LHCN-M2 (cell line): Measurements from ENCODE around the gene METTL13. TPM values are rescaled to one million over a fixed set of nuclear protein-coding genes. Genes with fewer than 3 reads are reported as not detected.
A peak's percentile ranks its signal among the peaks of the same experiment; 100 is the strongest.

Source experiments
- DNase-seq: peaks from one replicate; pipeline ENCODE4 v3.0.0-alpha.2; 2012; ENCODE audit warnings: low read depth
- total RNA-seq: library from RNA; depleted of rRNA; stranded (reverse); fragments of >200 nt; gene quantifications from 2 replicates; pipeline ENCODE4 v1.2.3, GENCODE V29; 2014

METTL13 gene
- total RNA-seq, 1 experiment from 2014 or later, result 35.9 TPM

DNA sequence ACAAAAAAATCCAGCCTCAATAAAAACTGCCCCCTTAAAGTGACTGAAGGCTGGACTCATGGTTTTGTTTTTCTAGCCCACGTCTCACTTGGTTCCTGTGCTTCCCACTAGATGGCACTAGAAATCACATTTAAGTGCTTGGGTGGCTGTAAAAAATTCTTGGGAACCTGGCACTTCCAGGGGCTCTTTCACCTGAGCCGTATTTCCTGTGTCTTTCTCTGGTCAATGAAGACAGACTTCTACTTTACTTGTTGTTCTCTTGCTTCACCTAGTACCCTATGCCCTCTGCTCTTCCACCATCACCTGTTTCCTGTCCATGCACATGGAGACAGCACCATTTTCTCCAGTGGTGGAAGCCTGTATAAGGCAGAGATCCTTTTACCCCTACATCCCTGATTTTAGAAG lies 20.0 kb downstream of the METTL13 start:
- DNase-seq, result peak; percentile 40

DNA sequence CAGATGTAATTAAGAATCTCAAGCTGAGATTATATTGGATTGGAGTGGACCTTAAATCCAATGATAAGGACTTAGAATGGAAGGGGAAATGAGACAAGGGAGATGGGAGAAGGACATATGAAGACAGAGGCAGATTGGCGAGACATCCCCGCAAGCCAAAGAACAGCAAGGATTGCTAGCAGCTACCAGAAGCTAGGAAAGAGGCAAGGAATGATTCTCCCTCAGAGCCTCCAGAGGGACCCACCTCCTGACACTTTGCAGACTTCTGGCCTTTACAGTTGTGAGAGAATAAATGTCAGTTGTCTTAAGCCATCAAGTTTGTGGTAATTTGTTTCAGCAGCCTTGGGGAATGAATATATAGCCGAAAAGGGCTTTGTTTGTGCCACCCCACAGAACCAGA lies 20.7 kb downstream of the METTL13 start:
- no peak for DNase-seq

DNA sequence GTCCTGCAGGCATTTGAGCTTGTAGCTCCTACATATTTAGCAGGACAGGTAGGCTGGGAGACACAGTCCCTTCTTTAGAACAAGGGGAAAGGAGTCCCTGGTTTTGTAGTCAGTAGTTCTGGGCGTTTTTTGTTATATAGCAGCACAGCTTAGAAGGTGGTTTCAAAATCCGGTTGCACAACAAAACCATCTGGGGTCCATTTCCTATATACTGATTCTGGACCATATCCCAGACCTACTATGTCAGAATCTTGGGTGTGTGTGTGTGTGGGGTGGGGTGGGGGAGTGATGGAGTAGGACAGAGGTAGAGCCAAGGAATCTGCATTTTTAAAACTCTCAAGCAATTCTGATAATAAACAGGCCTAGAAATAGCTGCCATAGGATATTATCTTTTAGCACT lies 21.6 kb downstream of the METTL13 start:
- DNase-seq, result no peak

DNA sequence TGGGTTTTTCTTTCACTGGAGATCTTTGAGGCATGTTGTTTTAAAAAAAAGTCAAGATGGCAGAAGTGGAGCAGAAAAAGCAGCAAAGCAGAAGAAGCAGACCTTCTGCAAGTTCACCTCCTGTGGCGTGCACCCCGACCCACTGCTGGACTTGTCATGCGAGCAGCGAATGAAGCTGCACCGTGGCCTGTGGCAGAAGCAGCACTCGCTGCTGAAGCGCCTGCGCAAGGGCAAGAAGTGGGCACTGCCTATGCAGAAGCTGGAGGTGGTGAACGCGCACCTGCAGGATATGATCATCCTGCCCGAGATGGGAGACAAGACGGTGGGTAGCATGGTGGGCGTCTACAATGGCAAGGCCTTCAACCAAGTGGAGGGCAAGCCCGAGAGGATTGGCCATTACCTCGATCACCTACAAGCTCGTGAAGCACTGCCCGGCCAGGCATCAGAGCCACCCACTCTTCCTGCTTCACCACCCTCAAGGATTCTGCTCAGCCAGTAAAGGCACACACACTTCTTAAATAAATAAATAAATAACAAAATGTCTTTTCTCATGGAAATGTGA lies 22.1 kb downstream of the METTL13 start:
- no peak for DNase-seq

DNA sequence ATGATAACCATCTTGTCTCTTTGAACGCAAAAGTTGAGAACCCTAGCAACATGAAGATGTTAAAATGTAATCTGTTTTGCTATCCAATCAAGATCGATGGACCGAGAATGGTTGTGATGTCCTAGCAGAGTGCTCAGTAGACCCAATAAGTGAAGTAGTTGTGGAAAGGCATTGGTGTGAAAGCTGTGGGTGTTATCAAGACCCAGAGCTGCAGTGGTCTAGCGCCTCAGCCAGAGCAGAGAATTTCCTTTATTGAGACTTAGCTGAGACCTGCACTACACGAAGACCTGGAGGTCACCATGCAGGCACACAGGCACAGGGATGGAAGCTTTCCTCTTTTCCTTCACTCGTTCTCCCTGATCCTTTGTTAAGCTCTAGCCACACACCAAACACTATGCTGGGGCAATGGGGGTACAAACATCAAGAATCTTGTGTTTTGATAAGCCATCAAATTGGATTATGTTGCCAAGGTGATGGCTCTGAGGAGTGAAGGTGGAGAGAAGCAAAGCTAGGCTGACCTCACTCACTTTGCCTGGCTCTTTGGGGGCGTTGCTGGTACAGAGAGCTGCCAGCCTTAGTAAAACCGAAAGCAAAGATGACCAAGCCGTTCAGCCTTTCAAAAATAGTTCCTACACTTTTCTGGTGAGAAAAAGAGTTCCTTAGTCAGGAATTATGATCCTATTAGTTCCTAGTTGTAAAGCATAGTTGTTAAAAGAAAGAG lies 24.1 kb downstream of the METTL13 start:
- DNase-seq, result no peak

DNA sequence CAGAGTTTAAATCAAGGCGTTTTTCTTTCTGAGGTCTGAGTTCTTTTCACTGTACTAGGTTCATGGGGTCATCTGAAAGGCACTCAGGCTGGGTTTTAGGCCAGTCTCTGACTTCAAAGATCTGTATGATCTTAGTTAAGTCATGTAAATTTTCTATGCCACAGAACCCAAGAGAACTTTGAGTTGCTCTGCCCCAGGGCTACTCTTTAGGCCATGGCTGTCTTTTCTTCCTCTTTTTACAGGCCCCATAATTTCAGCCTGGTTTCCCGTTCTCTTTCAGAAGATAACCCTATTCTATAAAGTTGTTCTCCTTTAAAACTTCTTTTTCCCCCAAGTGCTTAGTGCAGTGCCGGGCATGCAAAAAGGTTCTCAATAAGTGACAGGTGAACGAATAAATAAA lies 26.1 kb downstream of the METTL13 start:
- no peak for DNase-seq

DNA sequence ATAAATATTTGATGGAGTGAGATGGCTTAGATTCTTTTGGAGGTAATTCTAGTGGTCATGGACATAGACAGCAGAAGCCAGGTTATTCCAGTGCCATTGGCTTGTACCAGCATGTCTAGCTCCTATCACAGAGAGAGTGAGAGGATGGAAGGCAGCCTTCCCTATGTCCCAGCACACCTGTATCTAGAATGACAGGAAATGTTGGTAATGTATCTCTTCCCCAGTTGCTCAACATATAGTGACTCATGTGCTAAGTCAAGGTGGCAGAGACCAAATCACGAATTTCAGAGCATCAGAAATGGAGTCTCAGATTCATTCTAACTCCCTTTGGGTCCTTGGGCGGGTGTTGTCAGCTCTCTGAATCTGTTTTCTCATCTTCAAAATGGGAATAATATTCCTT lies 28.4 kb downstream of the METTL13 start:
- no peak for DNase-seq

DNA sequence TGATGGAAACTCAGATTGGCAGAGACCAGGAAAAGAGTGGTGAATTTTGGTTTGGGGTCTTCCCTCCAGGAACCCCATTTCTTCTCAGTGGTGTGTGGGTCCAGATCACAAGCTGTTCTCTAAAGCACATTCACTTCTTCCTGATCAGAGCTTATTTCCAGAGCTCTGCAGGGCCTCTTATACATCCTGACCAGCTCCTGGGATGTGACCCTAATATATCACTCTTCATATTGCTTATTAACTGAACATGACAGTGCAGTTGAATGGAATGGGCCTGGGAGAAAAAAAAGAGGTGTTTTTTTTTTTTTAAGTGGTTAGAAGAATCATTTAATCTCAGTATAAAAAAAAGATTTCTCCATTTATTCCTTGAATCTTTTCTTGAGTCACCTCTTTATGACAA lies 30.2 kb downstream of the METTL13 start:
- DNase-seq, result no peak

DNA sequence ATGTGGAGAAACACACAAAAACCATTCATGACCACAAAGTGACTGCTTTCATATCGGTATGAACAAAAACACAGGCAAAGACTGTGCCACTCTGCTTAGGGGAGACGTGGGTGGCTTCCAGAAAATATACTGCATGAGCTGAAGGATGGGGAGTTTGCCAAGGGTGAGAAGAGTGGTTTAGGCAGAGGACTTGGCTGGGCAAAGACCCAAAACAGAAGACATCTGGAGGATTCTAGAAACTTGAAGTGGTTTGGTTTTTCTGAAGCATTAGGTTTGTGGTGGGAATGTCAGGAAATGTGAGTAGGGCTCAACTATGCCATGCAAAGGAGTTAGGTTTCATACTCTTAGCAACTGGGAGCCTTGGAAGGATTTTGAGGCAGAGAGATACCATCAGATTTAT lies 33.2 kb downstream of the METTL13 start:
- peak; percentile 87 for DNase-seq

DNA sequence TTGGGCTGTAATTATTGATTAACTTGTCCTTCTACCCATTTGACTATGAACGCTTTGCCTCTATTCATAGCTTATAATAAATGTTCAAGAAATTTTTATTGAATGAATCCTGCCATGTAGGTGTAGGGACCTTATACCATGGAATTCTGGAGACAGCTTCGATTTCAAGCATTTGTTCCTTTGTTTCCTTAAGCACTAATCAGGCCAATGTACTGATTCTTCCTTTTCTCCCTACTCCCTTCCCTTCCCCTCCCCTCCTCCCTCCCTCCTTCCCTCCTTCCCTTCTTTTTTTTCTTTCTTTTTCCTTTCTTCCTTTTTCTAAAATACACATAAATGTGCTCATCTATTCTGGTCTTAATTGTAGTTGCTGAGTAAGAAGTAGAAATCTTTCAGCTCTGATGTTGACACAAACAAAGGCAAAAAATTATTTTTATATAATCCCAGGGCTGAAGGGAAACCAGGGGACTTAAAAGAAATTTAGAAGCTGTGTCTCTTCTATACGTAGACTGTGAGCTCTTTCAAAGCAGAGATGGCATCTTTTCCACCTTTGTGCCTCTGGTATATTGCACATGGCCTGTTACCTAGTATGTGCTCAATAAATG lies 34.9 kb downstream of the METTL13 start:
- no peak for DNase-seq

DNA sequence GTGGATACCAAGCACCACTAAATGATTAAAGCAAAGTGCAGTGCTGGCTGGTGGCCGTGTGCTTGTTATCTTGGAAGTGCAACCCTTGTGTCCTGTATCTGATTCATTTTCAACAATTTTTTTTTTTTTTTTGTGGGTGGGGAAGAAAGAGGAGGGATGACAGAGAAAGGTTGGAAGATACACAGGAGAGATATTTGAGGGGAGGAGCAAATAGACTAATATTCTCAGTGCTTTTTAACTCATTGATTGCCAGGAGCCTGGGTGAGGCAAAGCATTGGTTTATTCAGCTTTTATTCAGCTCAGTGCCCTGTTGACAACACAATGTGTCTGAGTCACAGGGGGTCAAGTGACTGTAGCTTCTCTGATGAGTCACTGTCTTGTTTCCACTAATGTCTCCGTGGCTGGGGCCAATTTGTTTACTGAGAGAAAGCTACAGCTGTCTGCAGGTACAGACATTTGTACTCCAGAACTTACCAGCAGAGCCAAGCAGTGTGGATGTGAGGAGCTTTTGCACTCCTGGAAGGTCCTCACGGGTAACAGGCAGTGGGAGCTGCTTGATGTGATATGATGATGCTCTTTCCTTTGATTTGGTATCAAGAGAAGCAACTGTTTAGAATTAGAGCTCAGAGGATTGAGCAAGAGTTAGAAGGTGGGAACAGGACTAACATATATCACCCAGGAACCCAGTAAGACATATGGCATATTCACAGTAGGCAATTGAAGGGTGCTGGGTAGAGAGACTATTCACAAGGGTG lies 36.2 kb downstream of the METTL13 start:
- DNase-seq, result peak; percentile 93

DNA sequence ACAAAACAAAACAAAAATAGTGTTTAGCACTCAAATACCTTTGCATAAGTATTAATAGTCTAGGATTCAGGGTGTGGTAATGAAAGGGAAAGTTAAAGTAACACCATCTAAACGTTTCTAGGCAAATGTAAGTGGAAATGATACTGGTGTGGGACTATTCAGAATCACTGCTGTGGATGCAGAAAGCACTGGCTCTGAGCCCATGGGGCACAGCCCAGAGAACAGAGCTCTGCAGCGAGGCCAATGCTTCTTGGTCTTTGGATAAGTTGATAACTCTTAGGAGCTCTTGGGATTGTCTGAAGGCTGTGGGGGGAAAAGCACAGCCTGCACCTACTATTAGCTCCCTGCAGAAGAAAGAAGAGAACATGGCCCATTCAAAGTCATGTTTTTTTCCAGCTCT lies 38.5 kb downstream of the METTL13 start:
- no peak for DNase-seq

DNA sequence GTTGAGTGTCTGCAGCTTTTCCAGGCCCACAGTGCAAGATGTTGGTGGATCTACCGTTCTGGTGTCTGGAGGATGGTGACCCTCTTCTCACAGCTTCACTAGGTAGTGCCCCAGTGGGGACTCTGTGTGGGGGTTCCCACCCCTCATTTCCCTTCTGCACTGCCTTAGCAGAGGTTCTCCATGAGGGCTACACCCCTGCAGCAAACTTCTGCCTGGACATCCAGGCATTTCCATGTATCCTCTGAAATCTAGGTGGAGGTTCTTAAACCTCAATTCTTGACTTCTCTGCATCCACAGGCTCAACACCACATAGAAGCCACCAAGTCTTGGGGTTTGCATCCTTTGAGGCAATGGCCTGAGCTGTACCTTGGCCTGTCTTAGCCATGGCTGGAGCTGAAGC lies 45.5 kb downstream of the METTL13 start:
- no peak for DNase-seq

DNA sequence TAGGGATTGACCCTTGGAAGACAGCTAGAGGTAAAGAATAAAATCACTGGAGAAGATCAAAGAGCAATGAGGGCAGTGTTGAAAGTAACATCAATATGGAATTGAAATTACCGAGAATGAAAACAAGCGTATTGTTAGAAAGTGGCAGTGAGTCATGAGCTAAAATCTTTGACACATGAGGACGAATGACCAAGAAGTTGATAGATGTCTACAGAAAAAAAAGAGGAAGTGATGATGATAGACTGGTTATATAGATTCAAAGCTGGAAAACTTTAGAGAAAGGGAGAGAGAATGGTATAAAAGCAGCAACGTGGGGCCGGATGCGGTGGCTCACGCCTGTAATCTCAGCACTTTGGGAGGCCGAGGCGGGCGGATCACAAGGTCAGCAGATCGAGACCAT lies 47.3 kb downstream of the METTL13 start:
- no peak for DNase-seq

DNA sequence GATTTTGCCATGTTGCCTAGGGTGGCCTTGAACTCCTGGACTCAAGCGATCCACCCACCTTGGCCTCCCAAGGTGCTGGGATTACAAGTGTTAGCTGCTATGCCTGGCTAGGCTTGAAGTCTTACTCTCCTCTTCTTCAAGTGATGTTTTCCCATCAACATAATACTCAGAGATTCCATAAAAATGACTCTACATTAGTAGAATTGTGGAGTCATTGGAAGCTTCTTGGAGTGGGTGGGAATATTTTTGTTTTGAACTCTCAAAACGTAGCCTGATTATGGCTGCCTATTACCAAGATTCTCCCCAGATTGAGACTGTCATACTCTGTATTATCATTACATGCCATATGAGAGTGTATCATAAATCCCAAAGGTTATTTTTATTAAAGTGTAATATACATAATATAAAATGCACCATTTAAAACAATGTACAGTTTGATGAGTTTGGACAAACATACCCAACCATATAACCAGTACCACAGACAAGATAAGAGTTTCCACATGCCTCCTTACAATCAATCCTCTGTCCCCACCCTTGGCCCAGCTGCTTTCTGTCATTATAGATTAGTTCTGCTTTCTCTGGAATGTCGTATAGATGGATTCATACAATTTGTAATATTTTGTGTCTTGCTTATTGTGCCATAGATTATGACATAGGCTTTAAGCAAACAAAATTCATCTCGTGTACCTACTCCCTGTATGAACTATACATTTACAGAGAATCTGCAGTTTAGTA lies 51.8 kb downstream of the METTL13 start:
- no peak for DNase-seq

DNA sequence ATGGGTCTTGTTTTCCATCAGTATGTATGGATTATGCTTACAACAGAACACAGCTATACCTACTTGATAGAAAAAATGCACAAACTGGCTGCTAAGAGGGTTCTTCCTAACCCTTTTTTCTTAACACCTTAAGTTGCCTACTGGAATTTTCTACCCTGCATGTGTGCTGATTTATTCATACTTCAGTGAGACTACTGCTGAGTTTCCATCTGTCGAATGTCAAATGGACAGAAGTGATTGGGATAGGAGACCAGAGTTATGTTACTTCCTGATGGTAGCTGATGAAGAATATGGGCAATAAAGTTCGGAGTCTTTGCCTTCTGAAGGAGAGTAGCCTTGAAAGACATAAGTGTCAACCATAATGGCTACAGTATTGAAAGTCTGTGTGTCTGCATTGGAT lies 53.4 kb downstream of the METTL13 start:
- no peak for DNase-seq

DNA sequence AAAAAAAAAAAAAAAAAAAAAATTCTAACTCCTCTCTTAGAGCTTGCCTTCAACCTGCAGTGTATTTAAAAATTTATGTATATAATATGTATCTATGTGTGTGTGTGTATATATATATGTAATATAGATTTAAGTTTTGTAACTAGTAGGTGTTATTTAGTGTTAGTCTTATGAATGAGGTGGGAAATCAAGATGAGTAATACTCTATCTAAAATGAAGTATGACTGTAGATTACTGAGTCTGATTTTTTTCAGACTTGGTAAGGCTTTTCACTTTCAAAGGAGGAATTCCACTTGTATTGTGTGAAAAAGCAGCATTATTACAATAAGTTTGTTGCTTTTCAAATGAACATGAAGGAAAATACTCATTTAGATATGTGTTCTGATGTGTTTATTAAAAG lies 54.4 kb downstream of the METTL13 start:
- no peak for DNase-seq

DNA sequence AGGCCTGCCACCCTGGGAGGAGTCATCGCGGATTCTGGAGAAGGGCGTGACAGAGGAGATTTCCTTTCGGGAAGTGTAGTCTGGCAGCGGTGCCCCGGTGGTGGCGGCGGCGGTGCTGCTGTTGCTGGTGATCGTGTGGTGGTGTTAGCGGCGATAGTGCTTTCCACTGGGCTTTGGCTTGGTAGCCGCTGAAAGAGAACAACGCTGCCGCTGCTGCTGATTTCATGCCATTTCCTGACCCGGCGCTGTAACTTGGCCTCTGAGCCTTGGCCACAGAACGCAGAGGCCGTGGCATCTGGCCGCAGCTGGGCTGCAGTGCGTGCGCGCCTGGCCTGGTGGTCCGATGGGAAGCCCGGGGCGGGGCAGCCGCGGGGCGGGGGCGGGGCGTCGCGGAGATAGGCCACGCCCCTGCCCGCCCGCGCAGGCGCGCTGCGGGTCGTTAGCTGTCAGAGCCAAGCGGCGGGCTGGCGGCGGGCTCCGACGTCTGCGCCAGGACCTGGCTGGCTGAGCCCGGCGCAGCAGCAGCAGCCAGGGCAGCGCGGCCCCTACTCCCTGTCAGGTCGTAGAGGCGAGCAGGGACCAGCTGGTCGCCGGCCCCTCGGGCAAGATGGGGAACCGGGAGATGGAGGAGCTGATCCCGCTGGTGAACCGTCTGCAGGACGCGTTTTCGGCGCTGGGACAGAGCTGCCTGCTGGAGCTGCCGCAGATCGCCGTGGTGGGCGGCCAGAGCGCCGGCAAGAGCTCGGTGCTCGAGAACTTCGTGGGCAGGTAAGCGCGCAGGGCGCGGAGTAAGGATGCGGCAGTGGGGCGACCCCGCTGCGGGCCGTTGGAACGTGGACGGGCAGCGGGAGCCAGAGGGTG lies 59.8 kb downstream of the METTL13 start, which contains the start of gene DNM3:
Gene DNM3 (plus strand): TSS at position 449 of the 861 bp plus-strand sequence. CDS start 159 bp downstream, at position 608.
- DNase-seq, result peak; percentile 52

DNA sequence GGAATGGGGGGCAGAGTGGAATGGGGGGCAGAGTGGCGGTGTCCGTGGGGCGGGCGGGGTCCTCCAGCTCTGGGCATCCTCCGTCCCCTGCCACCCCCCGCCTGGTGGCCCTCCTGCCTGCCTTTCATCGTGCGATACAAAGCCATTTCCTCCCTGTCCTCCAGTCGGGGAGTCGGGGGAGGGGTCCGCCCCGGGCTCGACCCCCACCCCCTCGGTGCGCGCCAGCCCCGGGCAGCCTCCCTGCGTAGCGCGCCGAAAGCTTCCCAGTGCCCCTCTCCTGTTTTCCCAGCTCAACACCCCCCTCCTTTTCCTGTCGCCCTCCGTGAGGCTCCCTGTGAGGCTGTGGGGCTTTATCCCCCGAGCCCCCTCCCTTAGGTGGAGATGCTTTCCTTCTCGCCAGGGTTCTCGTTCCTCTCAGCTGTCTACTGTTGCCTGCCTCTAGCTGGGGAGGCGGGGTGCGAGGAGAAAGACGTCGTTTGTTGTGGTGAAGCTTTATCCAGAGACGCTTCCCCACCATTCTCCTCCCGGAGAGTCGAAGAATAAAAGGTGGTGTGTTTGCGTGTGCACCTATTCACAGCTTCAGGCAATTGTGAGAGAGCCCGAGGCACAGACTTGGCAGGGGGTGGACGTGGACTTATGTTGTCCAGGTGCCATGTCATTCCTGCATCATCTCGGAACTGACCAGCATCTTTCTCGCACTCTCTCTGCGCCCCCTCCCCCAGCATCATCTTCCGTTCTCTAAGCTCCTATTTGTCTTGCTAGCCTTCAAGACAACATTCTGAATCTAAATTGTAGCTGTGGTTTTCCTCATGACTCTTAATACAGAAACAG lies 60.7 kb downstream of the METTL13 start:
- no peak for DNase-seq

DNA sequence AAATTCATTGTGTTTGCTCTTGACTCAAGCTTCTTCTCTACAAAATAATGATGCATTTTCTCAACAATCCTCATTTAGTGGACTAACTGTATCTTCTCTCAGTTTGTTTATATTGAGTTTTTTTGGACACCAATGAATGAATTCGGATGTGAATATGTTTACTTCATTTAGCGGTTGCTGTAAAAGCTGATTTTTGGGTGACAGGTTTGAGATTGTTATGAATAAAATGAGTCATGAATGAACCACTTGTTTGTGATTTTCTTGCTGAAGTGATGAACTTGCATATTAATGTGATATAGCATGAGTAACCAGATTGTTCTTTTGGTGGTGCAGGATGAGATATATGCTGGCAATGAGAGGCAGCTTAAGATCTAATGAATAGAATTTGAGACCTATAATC lies 62.9 kb downstream of the METTL13 start:
- DNase-seq, result no peak
